ENCODE data around the gene MTHFSD.

DNA sequence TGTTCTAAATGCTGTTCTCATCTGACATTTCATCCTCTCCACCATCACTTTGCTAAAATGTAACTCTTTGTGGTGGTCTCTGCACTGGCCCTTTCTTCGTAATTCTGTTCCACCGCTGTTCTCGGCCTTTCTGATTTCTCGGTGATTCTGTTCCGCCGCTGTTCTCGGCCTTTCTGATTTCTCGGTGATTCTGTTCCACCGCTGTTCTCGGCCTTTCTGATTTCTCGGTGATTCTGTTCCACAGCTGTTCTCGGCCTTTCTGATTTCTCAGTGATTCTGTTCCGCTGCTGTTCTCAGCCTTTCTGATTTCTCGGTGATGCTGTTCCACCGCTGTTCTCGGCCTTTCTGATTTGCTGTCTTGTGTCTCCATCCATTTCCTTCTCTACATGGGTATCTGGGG lies 32.4 kb downstream of the MTHFSD start:
- TF ChIP-seq, protein P1, sequence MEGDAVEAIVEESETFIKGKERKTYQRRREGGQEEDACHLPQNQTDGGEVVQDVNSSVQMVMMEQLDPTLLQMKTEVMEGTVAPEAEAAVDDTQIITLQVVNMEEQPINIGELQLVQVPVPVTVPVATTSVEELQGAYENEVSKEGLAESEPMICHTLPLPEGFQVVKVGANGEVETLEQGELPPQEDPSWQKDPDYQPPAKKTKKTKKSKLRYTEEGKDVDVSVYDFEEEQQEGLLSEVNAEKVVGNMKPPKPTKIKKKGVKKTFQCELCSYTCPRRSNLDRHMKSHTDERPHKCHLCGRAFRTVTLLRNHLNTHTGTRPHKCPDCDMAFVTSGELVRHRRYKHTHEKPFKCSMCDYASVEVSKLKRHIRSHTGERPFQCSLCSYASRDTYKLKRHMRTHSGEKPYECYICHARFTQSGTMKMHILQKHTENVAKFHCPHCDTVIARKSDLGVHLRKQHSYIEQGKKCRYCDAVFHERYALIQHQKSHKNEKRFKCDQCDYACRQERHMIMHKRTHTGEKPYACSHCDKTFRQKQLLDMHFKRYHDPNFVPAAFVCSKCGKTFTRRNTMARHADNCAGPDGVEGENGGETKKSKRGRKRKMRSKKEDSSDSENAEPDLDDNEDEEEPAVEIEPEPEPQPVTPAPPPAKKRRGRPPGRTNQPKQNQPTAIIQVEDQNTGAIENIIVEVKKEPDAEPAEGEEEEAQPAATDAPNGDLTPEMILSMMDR (IDR thresholded peaks at IDR 0.05) = no peak
- no peak for TF ChIP-seq POLR2A (IDR thresholded peaks at IDR 0.05)
